Measurements from ENCODE around the gene NRARP. TPM values are rescaled to one million over a fixed set of nuclear protein-coding genes. Genes with fewer than 3 reads are reported as not detected.

The NRARP gene
- total RNA-seq, 1 donor from 2014 or later = 3.6 TPM

- DNase-seq = no peak
Observed at GRCh38 chr9:137321726-137322361, 19.8 kb upstream of the NRARP start.

GRCh38 chr9:137320555-137321384, 18.7 kb upstream of the NRARP start:
- DNase-seq = no peak

- DNase-seq = no peak
Observed at GRCh38 chr9:137319739-137320551, 17.9 kb upstream of the NRARP start.

- DNase-seq = no peak
Observed at GRCh38 chr9:137319011-137319738, 17.1 kb upstream of the NRARP start.

DNA sequence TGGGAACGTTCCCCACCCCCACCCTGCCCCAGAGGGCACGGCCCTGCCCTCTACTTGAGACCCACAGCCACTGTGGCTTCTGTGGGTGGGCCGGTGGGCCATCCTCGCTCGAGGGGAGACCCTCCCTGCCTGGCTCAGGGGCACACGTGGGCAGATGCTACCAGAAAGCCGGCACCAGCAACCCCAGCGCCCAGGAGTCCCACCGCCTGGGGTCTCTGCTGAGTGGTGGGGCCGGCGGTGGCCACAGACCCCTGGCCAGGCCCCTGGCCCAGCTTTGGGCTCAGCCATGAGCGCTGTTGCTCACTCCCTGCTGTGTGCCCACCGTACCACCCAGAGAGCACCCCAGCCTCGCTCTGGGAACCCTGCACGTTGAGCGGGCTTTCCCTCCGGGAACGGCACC, 16.5 kb upstream of the NRARP start:
- DNase-seq = no peak

GRCh38 chr9:137317718-137318511, 15.8 kb upstream of the NRARP start:
- no peak for DNase-seq

DNA sequence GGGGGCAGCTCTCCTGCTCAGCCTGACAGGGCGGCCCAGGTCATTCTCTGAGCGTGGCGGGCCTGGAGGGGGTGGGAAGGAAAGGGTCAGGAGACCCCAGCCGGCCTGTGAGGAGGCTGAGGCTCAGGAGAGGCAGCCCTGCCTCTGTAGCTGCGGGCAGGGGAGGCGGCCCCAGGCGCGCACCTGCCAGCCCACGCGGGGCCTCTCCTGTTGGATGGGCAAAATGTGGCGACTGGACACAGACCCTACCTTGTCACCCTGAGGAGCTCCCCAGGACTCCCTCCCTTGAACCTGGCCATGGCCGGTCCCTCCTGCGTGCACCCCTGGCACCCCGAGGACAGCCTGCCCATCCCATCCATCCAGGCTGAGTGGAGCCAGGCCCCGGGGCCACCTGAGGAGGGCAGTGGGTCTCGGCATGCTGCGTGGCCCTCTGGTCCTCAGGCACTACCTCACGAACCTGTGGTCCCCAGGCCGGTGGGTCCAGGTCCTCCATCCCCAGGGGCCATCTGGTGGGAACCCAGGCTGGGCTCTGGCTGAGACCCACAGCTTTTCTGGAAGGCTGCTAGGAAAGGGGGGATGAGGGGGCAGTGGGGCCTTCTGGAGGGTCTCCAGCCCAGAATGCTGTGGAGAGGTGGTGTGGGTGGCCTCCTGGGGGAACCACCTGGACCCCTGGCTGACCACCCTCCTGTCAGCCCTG, 15.1 kb upstream of the NRARP start:
- no peak for DNase-seq

DNA sequence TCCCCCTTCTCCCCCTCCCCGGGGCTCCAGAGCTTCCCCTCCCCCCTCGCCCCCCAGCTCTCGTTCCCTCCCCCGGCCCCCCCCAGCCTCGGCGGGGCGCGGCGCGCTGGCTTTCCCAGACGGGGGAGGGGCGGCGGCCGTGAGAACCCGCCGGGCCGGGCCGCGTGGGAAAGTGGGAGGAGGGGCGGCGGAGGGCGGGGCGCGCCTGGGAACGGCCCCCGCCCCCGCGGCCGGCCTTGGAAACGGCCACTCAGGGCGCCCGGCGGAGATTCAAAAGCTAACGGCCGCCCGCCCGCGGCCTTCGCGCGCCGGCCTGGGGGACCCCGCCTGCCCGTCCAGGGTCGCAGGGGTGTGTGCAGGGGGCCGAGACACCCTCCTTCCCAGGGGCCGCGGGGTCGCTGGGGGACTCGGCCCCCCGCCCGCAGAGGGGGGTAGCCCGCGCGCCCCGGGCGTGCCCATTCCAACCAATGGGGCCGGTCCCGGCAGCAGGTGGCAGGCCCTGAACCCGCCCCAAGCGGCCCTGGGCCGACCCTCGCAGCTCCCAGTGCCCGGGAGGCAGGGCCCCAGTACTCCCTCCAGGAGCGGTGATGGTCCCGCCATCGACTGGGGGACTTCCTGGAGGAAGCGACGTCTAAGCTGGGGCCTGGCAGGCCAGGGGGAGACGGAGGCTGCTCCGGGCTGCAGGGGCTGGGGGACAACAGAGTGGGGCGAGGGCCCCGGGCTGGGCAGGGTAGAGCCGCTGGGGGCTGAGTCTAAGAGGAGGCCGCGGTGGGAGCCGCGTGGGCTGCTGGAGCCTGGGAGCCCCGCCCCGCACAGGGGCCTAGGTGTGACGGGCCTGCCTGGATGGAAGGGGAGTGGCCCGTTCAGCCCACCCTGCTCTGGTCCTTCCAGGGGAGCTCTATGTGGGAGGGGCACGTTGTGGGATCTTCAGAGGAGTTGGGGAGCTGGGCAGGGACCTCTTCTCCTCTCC, 14.2 kb upstream of the NRARP start:
- no peak for DNase-seq

- no peak for DNase-seq
Observed at GRCh38 chr9:137315581-137316011, 13.5 kb upstream of the NRARP start.

DNA sequence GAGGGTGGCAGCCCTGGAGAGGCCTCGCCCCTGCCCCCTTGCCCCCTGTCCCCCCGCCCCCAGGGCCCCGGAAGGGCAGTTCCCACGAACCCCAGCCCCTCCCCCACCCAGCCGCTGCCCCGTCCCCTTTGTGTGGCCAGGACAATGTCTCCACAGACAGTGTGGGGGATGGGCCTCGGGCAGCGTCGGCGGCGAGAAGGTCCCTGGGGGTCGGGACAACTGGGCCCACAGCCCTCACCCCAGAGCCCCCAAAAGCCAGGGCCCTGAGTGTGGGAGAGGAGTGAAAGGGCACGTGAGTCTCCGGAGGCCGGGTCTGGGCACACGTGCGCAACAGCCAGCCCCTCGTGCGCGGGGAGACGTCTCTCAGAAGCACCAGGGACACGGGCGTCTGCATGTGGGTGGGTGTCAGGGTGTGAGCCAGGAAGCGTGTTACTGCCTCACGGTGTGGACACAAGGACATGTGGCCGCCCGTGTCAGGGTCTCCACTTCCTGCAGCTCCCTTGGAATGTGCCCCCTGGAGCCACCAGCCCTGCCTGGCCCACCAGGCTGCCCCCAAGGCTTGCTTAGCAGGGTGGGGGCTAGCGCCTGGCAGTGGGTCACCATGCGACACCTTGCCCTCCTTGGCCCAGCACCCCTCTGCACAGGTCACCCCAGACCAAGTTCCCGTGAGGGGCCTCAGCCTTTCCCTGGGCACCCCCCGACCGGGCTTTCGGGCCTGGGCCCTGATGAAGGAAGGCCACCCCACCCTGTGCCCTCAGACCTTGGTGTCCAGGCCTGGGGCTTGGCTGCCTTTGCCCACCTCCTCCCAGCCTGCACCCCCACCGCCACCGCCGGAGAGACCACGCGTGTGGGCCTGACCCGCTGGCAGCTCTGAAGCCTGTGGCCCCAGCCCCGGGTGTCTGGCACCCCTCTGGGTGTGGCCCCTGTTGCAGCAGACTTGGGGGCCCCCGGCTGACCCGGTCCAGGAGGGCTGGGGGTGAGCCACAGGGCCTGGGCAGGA, 12.8 kb upstream of the NRARP start:
- DNase-seq = no peak

GRCh38 chr9:137313956-137314560, 12.0 kb upstream of the NRARP start:
- no peak for DNase-seq

DNA sequence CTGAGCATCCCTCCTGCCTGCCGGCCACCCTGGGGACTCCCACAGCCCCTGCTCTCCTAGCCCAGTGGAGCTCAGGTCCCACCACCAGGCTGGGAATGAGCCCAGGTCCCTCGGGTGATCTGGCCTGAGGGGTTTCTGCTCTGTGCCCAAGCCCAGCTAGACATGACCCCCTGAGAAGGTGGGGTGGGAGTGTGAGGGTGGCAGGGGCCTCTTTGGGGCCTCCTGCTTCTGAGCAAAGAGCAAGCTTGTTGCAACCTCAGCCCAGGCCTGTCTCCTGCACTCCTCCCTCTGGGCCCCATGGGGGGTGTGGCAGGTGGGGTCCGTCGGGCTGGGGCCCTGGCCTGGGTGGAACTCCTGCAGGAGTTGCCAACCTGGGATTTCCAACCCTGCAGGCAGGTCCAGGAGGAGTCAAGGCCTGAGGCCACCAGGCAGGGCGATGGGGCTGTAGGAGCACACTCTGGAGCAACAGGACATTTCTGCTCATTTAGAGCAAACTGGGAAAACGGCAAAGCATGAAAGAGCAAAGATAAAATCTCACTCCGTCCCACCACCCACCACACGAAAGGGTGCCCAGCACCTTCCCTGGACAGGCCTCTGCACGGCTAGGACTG, 11.4 kb upstream of the NRARP start:
- no peak for DNase-seq

DNA sequence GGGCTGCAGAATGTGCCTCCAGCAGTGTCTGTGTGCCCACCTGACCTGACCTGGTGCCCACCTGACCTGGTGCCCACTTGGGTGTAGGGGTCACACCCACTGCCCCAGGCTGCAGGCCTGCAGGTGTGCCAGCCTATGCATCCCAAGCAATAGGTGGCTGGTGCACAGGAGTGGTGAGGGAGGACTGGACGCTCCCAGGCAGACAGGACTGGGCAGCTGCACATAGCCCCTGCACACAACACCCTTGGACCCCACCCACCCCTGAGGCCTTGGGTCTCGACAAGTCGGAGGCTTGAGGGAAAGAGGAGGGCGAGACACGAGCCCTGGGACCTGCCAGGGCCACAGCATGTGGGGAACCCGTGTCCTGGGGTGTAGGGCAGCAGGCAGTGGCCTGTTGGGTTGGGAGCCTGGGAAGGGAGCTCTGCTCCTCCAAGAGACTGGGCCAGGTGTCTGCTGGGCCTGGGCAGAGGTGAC, 10.8 kb upstream of the NRARP start:
- no peak for DNase-seq

DNA sequence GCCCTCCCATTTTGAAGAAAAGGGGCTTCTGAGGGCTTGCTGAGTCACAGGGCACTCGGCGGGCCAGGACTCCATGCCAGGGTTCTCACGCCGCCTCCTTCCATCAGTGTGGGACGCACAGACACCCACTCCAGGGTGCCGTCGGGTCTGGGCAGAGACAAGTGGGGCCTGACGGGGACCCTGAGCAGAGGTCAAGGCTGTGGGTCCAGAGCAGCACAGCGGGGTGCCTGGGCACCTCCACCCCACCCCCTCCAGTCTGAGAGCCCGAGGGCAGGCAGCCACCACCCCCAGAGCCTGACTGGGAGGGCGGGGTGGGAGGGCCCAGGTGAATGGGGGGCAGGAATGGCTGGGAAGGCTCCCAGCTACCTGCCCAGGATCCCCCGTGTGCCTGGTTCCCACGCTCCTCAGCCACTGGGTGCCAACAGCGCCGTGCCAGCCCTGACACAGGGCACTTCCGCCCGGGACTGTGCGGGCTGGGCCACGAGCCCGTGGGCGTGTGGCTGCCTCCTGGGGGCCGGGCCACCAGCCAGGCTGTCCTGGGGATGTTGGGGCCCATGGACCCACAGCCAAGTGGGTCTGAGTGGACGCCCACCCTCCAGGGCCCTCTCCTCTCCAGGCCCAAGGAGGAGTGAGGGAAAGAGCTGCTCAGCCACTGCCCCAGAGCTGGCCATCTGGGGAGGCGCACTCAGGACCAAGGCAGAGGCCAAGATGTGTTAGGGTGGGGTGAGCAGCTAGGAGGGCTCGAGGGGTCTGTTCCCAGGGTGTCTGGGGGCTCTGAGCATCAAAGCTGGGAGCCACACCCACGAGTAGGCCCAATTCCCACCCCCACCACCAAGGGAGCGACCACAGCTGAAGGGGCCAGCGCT, 10.1 kb upstream of the NRARP start:
- no peak for DNase-seq

DNA sequence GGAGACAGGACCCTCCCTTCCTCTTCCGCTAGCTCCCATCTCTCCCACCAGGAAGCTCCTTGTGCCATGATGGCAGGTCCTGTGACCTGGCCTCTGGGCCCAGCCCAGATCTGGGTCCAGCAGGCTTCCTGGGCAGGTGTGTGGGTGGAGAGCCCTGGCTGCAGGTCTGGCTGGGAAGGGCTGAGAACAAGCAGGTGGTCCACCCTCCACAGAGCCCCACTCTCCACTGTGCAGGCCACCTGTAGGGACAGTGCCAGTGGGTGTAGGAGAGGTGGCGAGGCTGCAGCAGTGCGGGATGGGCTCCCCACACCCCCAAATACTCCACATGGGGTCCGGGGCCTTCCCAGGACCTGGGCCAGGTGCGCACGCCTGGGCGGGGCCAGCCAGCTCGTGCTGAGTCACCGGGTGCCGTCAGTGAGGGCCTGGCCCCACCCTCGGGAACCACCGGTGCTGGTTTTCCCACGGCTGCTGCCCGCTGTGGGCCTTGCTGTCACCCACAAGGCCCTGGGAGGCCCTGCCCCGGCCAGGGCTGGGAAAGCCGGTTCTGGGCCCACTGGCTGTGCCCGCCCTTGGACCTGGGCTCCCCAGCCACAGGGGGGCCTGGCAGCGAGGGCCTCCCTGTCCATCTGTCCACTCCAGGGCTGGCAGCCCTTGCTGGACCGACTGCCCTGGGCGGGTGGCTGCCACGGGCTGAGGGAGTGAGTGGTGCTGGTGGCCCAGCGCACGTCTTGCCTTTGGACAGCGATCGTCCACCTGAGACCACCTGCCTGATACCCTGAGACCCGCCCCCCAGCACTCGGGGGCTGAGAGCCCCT, 9.3 kb upstream of the NRARP start:
- DNase-seq = no peak

All from occipital lobe (tissue), 2 donors.